PC-9 (cell line): ENCODE results near the gene NDUFS2. TPM values are rescaled to one million over a fixed set of nuclear protein-coding genes. Genes with fewer than 3 reads are reported as not detected.

Experiments
- BruUV-seq: library from RNA; stranded (reverse); fragments of 400-500 nt; replicated peaks from 2 replicates; lab custom pipeline; 2021; lab: Mats Ljungman, UMichigan
- CTCF ChIA-PET: fragments of 300-600 bp; sonication (Branson Sonifier 250); formaldehyde crosslinking; loops from one replicate; lab custom pipeline; 2022; ENCODE audit warnings: antibody characterized with exemption; lab: Charles Lee
- POLR2A ChIA-PET: fragments of 300-600 bp; sonication (Branson Sonifier 250); formaldehyde crosslinking; loops from one replicate; lab custom pipeline; 2022; ENCODE audit warnings: antibody characterized with exemption; ENCODE audit not compliant: unreplicated experiment; lab: Charles Lee
- DNase-seq, 2 experiments: peaks; one replicate each; pipeline versions ENCODE4 v3.0.0 to v3.0.0-alpha.2; 2015 to 2022; ENCODE audit warnings: mixed read lengths in 1 of 2
- H2AFZ ChIP-seq: fragments of 200-600 bp; sonication (generic); 2 replicates; pipeline ENCODE4 v1.8.1; 2017; ENCODE audit warnings: antibody characterized with exemption
- H3F3A ChIP-seq: fragments of 200-600 bp; sonication (generic); 2 replicates; pipeline ENCODE4 v1.8.1; 2017; ENCODE audit warnings: antibody characterized with exemption, mild to moderate bottlenecking, low read depth; ENCODE audit not compliant: insufficient read depth
- H3K27ac ChIP-seq: fragments of 200-600 bp; sonication (generic); 2 replicates; pipeline ENCODE4 v1.6.1; 2016; ENCODE audit warnings: mixed run types
- H3K27me3 ChIP-seq: fragments of 200-600 bp; sonication (generic); 2 replicates; pipeline ENCODE4 v1.6.1; 2016; ENCODE audit warnings: low read depth, mixed run types; ENCODE audit not compliant: insufficient read depth
- H3K36me3 ChIP-seq: fragments of 200-600 bp; sonication (generic); 2 replicates; pipeline ENCODE4 v1.6.1; 2016; ENCODE audit warnings: low read depth, mixed run types
- H3K4me1 ChIP-seq: fragments of 200-600 bp; sonication (generic); replicated peaks from 2 replicates; pipeline ENCODE4 v1.6.1; 2016; ENCODE audit warnings: mixed run types; ENCODE audit not compliant: insufficient read depth
- H3K4me2 ChIP-seq: fragments of 200-600 bp; sonication (generic); 2 replicates; pipeline ENCODE4 v1.6.1; 2017; ENCODE audit warnings: mixed run types
- H3K4me3 ChIP-seq: fragments of 200-600 bp; sonication (generic); 2 replicates; pipeline ENCODE4 v1.6.1; 2016; ENCODE audit warnings: mixed run types
- H3K79me2 ChIP-seq: fragments of 200-600 bp; sonication (generic); 2 replicates; pipeline ENCODE4 v1.6.1; 2017; ENCODE audit warnings: low read depth, mixed run types
- H3K9me2 ChIP-seq: fragments of 200-600 bp; sonication (generic); 2 replicates; pipeline ENCODE4 v1.8.1; 2017; ENCODE audit warnings: mild to moderate bottlenecking; ENCODE audit not compliant: insufficient read depth
- H3K9me3 ChIP-seq: fragments of 200-600 bp; sonication (generic); 2 replicates; pipeline ENCODE4 v1.8.1; 2016; ENCODE audit warnings: low read depth; ENCODE audit not compliant: insufficient read depth
- H4K20me1 ChIP-seq: fragments of 200-600 bp; sonication (generic); 2 replicates; pipeline ENCODE4 v1.8.1; 2017; ENCODE audit not compliant: insufficient read depth
- EZH2 ChIP-seq: fragments of 200-600 bp; sonication (generic); IDR thresholded peaks from 2 replicates; pipeline ENCODE4 v1.8.0; 2017; ENCODE audit warnings: antibody characterized with exemption, low read depth
- intact Hi-C: fragments of 100-400 bp; cut with micrococcal nuclease; formaldehyde crosslinking; loops from one replicate; pipeline ENCODE4 v1.10.0; 2022; ENCODE audit not compliant: unreplicated experiment
- total RNA-seq: library from RNA; stranded (reverse); gene quantifications from 2 replicates; pipeline ENCODE4 v1.2.3, GENCODE V29; 2021
- TF ChIP-seq, protein P1 (sequence below): fragments of 200-600 bp; sonication (generic); conservative IDR thresholded peaks from 2 replicates; pipeline ENCODE4 v1.6.1; 2017; ENCODE audit warnings: mixed run types, antibody characterized with exemption, mild to moderate bottlenecking, moderate library complexity

NDUFS2 gene
- total RNA-seq, 1 experiment from 2014 or later: 99.5 TPM

GRCh38 chr1:161179698-161180097, 22.5 kb upstream of the NDUFS2 start:
- intact Hi-C loops: no loop called here

GRCh38 chr1:161180639-161181038, 21.5 kb upstream of the NDUFS2 start:
- no peaks in the 10 kb centered on the region for H3K27me3 ChIP-seq
- H3K9me3 ChIP-seq: no peaks in the 10 kb centered on the region
- no peak overlapping the region for H3K4me2 ChIP-seq
- ChIA-PET CTCF (no interaction called here), POLR2A (no interaction called here)
- TF ChIP-seq EZH2: no peak
- TF ChIP-seq, protein P1, sequence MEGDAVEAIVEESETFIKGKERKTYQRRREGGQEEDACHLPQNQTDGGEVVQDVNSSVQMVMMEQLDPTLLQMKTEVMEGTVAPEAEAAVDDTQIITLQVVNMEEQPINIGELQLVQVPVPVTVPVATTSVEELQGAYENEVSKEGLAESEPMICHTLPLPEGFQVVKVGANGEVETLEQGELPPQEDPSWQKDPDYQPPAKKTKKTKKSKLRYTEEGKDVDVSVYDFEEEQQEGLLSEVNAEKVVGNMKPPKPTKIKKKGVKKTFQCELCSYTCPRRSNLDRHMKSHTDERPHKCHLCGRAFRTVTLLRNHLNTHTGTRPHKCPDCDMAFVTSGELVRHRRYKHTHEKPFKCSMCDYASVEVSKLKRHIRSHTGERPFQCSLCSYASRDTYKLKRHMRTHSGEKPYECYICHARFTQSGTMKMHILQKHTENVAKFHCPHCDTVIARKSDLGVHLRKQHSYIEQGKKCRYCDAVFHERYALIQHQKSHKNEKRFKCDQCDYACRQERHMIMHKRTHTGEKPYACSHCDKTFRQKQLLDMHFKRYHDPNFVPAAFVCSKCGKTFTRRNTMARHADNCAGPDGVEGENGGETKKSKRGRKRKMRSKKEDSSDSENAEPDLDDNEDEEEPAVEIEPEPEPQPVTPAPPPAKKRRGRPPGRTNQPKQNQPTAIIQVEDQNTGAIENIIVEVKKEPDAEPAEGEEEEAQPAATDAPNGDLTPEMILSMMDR: no peak; the same call in 1 of the 2 replicates
- BruUV-seq: no TSS peak
- no peak overlapping the region for H3K27ac ChIP-seq
- no peak overlapping the region for H2AFZ ChIP-seq
- no peak overlapping the region for H3K4me3 ChIP-seq
- peaks cover 25% of the 10 kb centered on the region for H3K4me1 ChIP-seq
- H3K36me3 ChIP-seq: no peaks in the 10 kb centered on the region
- intact Hi-C loops: no loop called here
- no peaks in the 10 kb centered on the region for H4K20me1 ChIP-seq
- peaks cover 14% of the 10 kb centered on the region for H3K79me2 ChIP-seq
- no peak for DNase-seq
- peaks cover 13% of the 10 kb centered on the region; the same call in 1 of the 2 replicates for H3F3A ChIP-seq
- H3K9me2 ChIP-seq: no peaks in the 10 kb centered on the region

More at GRCh38 chr1:161179698-161180097, 22.5 kb upstream of the NDUFS2 start:
- H3K79me2 ChIP-seq: peaks cover 14% of the 10 kb centered on the region
- peak in 1 of 2 experiments; percentile 69 for DNase-seq
- H3K27ac ChIP-seq: no peak overlapping the region
- no peaks in the 10 kb centered on the region for H3K9me2 ChIP-seq
- H3K36me3 ChIP-seq: no peaks in the 10 kb centered on the region
- no TSS peak for BruUV-seq
- H2AFZ ChIP-seq: no peak overlapping the region
- no peaks in the 10 kb centered on the region for H4K20me1 ChIP-seq
- no peaks in the 10 kb centered on the region for H3K27me3 ChIP-seq
- ChIA-PET POLR2A (interaction anchor here (0.6 kb wide), 1 partner anchor 202 kb away, joined by 3 read pairs; no protein-coding TSS in a partner anchor), CTCF (no interaction called here)
- H3F3A ChIP-seq: peaks cover 13% of the 10 kb centered on the region; the same call in 1 of the 2 replicates
- TF ChIP-seq EZH2: no peak
- TF ChIP-seq, protein P1: no peak
- H3K4me1 ChIP-seq: peaks cover 25% of the 10 kb centered on the region
- H3K9me3 ChIP-seq: no peaks in the 10 kb centered on the region
- H3K4me2 ChIP-seq: no peak overlapping the region
- no peak overlapping the region for H3K4me3 ChIP-seq

GRCh38 chr1:161182214-161182613, 20.0 kb upstream of the NDUFS2 start:
- Histone ChIP-seq H3K27me3 (no peaks in the 10 kb centered on the region), H3K4me2 (no peak overlapping the region), H3K9me2 (no peaks in the 10 kb centered on the region), H3K27ac (0 out of 2 replicates have a peak overlapping the region, but pooled peaks have one; percentile 9), H3F3A (peaks cover 13% of the 10 kb centered on the region; the same call in 1 of the 2 replicates), H3K4me3 (no peak overlapping the region), H2AFZ (no peak overlapping the region), H3K4me1 (peaks cover 17% of the 10 kb centered on the region), H3K79me2 (no peaks in the 10 kb centered on the region), H3K9me3 (no peaks in the 10 kb centered on the region), H4K20me1 (no peaks in the 10 kb centered on the region), H3K36me3 (no peaks in the 10 kb centered on the region)
- intact Hi-C loops: no loop called here
- CTCF ChIA-PET: interaction anchor here (0.6 to 1.5 kb wide), 3 partner anchors 191 to 1394 kb away, joined by 4 to 5 read pairs (median 4); no protein-coding TSS in a partner anchor
- no peak for DNase-seq
- TF ChIP-seq EZH2: no peak
- no TSS peak for BruUV-seq
- POLR2A ChIA-PET: no interaction called here
